GM12875 (cell line): ENCODE results near the gene HERC2.
"Not testable (repeated sequence)": the region's sequence is repeated elsewhere in the genome, so short reads cannot be mapped to it uniquely, and the experiment has no call there.

Experiments
- H3K4me3 ChIP-seq: one replicate; pipeline ENCODE4 v1.5.1; 2011; ENCODE audit warnings: low read depth, low read length, control low read depth
- CTCF ChIP-seq: IDR thresholded peaks from 2 replicates; pipeline ENCODE4 v1.5.1; 2011; ENCODE audit warnings: low read depth, mild to moderate bottlenecking, control low read depth, inconsistent platforms, low read length, moderate library complexity, borderline replicate concordance; ENCODE audit not compliant: insufficient read depth

HERC2 gene

GRCh38 chr15:28153492-28154119 is 168.4 kb downstream of the HERC2 start:
- no peak for TF ChIP-seq CTCF
- H3K4me3 ChIP-seq = no peak overlapping the region

- not testable (repeated sequence) for H3K4me3 ChIP-seq
These were observed 169.4 kb downstream of the HERC2 start for GRCh38 chr15:28152538-28152923.

DNA sequence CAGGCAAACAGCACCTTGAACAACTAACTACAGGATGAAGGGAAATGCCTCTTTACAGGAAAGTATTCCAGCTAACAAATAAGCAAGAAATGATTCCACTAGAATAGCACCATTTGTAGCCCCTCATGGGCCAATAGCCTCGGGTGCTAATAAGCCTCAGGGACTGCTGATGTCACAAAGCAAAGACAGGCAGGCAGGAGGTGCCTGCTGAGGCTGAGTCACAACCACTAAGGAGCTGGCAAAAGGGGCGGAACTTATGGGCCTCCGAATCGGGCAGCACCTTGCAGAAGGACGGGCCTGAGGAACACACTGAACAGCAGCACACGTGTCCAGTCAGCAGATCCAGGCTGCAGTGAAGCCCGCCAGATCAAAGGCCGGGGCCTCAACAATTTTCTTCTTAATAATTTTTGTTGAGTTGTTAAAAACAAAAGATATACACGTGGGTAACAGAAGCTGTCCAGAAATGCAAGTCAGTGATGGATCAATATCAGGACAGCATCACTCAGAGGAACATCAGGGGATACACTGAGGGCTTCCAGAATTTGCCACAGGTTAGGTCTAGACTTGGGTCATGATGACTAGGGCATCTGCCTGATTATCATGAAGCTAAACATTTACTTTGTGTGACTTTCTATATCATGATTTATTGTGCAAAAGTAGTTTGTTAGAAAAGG is 170.0 kb downstream of the HERC2 start:
- H3K4me3 ChIP-seq = not testable (repeated sequence)

DNA sequence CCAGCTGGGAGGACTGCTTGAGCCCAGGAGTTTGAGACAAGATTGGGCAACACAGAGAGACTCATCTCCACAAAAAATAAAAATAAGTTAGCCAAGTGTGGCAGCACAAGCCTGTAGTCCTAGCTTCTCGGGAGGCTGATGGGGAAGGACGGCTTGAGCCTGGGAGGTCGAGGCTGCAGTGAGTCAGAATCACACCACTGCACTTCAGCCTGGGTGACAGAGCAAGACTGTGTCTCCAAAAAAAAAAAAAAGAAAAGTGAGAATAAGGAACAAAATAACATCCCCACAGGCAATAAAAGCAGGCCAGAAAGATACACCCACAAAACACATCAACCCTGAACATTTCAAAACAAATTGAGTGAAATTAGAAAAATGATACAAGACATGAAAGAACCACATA is 174.2 kb downstream of the HERC2 start:
- no peak overlapping the region for H3K4me3 ChIP-seq
- TF ChIP-seq CTCF = no peak

GRCh38 chr15:28145419-28145818 is 176.6 kb downstream of the HERC2 start:
- not testable (repeated sequence) for H3K4me3 ChIP-seq

DNA sequence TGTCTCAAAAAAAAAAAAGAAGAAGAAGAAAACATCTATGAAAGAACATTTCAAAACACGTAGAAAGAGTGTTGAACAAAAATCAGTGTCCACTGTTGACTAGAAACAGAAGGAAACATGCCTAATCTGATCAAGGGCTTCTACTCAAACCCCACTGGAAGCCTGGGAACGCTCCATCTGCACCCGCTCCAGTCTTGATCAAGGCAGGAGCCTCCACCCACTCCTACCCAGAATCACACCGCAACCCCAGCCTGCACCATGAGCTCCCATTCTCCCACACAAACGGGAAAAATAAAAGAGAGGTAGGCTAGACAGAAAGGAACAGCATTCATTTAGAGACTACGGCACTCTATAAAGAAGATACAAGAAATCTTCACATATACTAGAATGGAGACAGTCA is 181.9 kb downstream of the HERC2 start:
- no peak for TF ChIP-seq CTCF
- no peak overlapping the region for H3K4me3 ChIP-seq

DNA sequence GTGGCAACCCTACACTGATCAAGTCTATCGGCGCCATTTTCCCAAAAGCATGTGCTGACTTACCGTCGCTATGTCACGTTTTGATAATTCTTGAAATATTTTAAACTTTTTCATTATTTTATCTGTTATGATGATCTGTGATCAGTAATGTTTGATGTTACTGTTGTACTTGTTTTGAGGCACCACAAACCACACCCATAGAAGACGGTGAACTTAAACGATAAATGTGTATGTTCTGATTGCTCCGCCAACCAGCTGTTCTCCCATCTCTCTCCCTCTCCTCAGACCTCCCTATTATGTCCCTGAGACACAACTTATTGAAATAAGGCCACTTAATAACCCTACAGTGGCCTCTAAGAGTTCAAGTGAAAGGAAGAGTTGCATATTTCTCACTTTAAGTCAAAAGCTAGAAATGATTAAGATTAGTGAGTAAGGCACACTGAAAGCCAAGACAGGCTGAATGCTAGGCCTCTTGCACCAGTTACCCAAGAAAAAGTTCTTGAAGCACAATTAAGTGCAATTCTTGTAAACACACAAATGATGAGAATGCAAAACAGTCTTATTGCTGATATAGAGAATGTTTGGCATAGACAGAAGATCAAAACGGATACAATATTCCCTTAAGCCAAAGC is 184.5 kb downstream of the HERC2 start:
- H3K4me3 ChIP-seq = not testable (repeated sequence)

DNA sequence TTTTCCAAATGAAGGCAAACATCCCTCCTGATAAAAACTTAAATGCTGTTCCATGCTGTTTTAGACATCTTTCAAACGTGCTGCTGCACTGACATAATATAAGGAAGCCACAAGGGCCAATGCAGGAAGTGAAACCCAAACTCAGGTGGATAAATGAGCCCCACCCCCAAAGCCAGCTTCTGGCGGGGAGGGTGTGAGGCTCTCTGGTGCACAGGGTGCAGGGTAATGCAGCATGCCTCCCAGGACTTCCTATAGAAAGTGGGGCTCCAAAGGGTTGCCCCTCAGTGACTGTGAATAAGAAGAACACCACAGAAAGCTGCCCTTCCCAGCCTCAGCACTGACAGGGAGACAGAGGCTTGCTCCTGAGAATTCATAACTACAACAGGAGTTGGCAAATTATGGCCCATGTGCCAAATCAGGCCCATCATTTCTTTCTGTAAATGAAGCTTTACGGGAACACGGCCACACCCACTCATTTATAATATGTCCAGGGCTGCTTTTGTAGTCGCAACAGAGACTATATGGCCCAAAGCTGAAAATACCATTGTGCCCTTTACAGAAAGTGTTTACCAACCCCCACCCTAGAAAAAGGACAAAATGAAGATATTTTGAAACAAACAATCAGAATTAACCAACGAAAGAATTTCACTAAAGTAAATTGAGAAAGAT is 185.6 kb downstream of the HERC2 start:
- H3K4me3 ChIP-seq = not testable (repeated sequence)

DNA sequence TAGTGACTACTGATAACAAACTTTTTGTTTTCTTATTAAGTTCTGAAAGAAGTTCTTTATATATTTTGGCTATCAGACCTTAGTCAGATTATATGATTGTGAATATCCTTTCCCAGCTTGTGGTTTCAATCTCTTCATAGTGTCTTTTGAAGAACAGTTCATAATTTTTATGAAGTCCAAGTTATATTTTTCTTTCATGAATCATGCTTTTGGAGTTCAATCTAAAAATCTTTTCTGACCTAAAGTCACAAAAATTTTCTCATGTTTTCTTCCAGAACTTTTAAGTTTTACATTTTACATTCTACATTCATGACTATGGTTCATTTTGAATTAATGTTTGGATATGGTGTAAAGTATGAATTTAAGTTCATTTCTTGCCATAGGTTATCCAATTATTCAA is 188.7 kb downstream of the HERC2 start:
- H3K4me3 ChIP-seq = no peak overlapping the region
- no peak for TF ChIP-seq CTCF
